ENCODE measurements around the gene OR52B4.
"Not testable (repeated sequence)": the region's sequence is repeated elsewhere in the genome, so short reads cannot be mapped to it uniquely, and the experiment has no call there.

The OR52B4 gene

GRCh38 chr11:4368286-4368685 is at the start of gene OR52B4:
Gene OR52B4 (minus strand): TSS chr11:4368386. CDS start chr11:4368295, 91 bp downstream.
- no peak for DNase-seq

GRCh38 chr11:4416816-4417215 is 48.6 kb upstream of the OR52B4 start:
- DNase-seq, result no peak

- no peak for DNase-seq
These were observed 48.1 kb upstream of the OR52B4 start for GRCh38 chr11:4416306-4416705.

GRCh38 chr11:4406206-4406605 is 38.0 kb upstream of the OR52B4 start:
- peak; percentile 14 to 21 for DNase-seq

- DNase-seq, result no peak
These were observed 25.7 kb upstream of the OR52B4 start for GRCh38 chr11:4393858-4394223.

GRCh38 chr11:4393209-4393857 is 25.1 kb upstream of the OR52B4 start, which contains the start of gene TRIM21:
Gene TRIM21 (minus strand): TSS chr11:4393702. CDS start chr11:4390409, 3,293 bp downstream.
- DNase-seq, result peak; percentile 69 to 70

- no peak for DNase-seq
These were observed 20.0 kb upstream of the OR52B4 start for GRCh38 chr11:4388221-4388620.

- no peak for DNase-seq
These were observed 18.0 kb upstream of the OR52B4 start for GRCh38 chr11:4385978-4386740.

- DNase-seq, result no peak
These were observed 13.7 kb upstream of the OR52B4 start for GRCh38 chr11:4381901-4382300.

- DNase-seq, result no peak
These were observed 7.4 kb upstream of the OR52B4 start for GRCh38 chr11:4375431-4376140.

GRCh38 chr11:4370166-4370565 is 2.0 kb upstream of the OR52B4 start:
- no peak for DNase-seq

GRCh38 chr11:4348142-4348541 is 20.0 kb downstream of the OR52B4 start:
- not testable (repeated sequence) for DNase-seq

GRCh38 chr11:4345366-4345765 is 22.8 kb downstream of the OR52B4 start:
- not testable (repeated sequence) for DNase-seq

GRCh38 chr11:4334356-4334755 is 33.8 kb downstream of the OR52B4 start:
- not testable (repeated sequence) for DNase-seq

Measured in SHP77 (cell line).